ENCODE data around the gene MYO1A.
"Not testable (repeated sequence)": the region's sequence is repeated elsewhere in the genome, so short reads cannot be mapped to it uniquely, and the experiment has no call there.

Gene MYO1A

GRCh38 chr12:56983386-56983785, 66.5 kb downstream of the MYO1A start:
- H3K4me1 ChIP-seq (ENCODE audit: insufficient read depth, low read length) = peaks cover 8% of the 10 kb centered on the region
- H3K27ac ChIP-seq (ENCODE audit: low read length) = no peak overlapping the region
- no peak for TF ChIP-seq EZH2 (IDR thresholded peaks at IDR 0.05; ENCODE audit: borderline replicate concordance, low read depth, low read length, severe bottlenecking)
- no peak for TF ChIP-seq CTCF (IDR thresholded peaks at IDR 0.05; ENCODE audit: borderline replicate concordance, extremely low read depth, low read length, poor library complexity, severe bottlenecking)
- no peak overlapping the region for H2AFZ ChIP-seq (ENCODE audit: low read depth, low read length)
- no peaks in the 10 kb centered on the region for H4K20me1 ChIP-seq (ENCODE audit: insufficient read depth, low read length)
- no peaks in the 10 kb centered on the region for H3K9me3 ChIP-seq (ENCODE audit: insufficient read depth, low read length, severe bottlenecking)
- no peaks in the 10 kb centered on the region for H3K27me3 ChIP-seq (ENCODE audit: insufficient read depth, low read length, poor library complexity)
- no peak for ATAC-seq (ENCODE audit: insufficient read depth, low read depth)
- no peak overlapping the region for H3K4me3 ChIP-seq (ENCODE audit: low read depth in 1 of 2, low read length in 2 of 2)
- H3K79me2 ChIP-seq (ENCODE audit: insufficient read depth, low read length) = no peaks in the 10 kb centered on the region
- no peak for DNase-seq
- no peak overlapping the region for H3K9ac ChIP-seq (ENCODE audit: low read depth, low read length)
- H3K36me3 ChIP-seq (ENCODE audit: insufficient read depth, low read length) = no peaks in the 10 kb centered on the region
- no peak overlapping the region for H3K4me2 ChIP-seq (ENCODE audit: insufficient read depth, low read length)

- not testable (repeated sequence) for H3K27me3 ChIP-seq (ENCODE audit: insufficient read depth, low read length, poor library complexity); DNase-seq; H3K9ac ChIP-seq (ENCODE audit: low read depth, low read length)
Observed at GRCh38 chr12:56982578-56983236, 67.2 kb downstream of the MYO1A start.

GRCh38 chr12:56980941-56981530, 68.9 kb downstream of the MYO1A start:
- H3K9ac ChIP-seq (ENCODE audit: low read depth, low read length) = no peak overlapping the region
- no peak overlapping the region for H3K4me3 ChIP-seq (ENCODE audit: low read depth in 1 of 2, low read length in 2 of 2)
- H3K27ac ChIP-seq (ENCODE audit: low read length) = no peak overlapping the region
- H3K9me3 ChIP-seq (ENCODE audit: insufficient read depth, low read length, severe bottlenecking) = no peaks in the 10 kb centered on the region
- DNase-seq (no peak), ATAC-seq (ENCODE audit: insufficient read depth, low read depth) (no peak)
- no peaks in the 10 kb centered on the region for H3K4me1 ChIP-seq (ENCODE audit: insufficient read depth, low read length)
- no peak overlapping the region for H2AFZ ChIP-seq (ENCODE audit: low read depth, low read length)
- no peaks in the 10 kb centered on the region for H3K36me3 ChIP-seq (ENCODE audit: insufficient read depth, low read length)
- H3K79me2 ChIP-seq (ENCODE audit: insufficient read depth, low read length) = no peaks in the 10 kb centered on the region
- no peak for TF ChIP-seq EZH2 (IDR thresholded peaks at IDR 0.05; ENCODE audit: borderline replicate concordance, low read depth, low read length, severe bottlenecking)
- TF ChIP-seq CTCF (IDR thresholded peaks at IDR 0.05; ENCODE audit: borderline replicate concordance, extremely low read depth, low read length, poor library complexity, severe bottlenecking) = no peak
- no peak overlapping the region for H3K4me2 ChIP-seq (ENCODE audit: insufficient read depth, low read length)
- no peaks in the 10 kb centered on the region for H3K27me3 ChIP-seq (ENCODE audit: insufficient read depth, low read length, poor library complexity)
- H4K20me1 ChIP-seq (ENCODE audit: insufficient read depth, low read length) = no peaks in the 10 kb centered on the region

More at GRCh38 chr12:56982578-56983236, 67.2 kb downstream of the MYO1A start:
- H2AFZ ChIP-seq (ENCODE audit: low read depth, low read length); H3K9me3 ChIP-seq (ENCODE audit: insufficient read depth, low read length, severe bottlenecking); H3K79me2 ChIP-seq (ENCODE audit: insufficient read depth, low read length); H3K27ac ChIP-seq (ENCODE audit: low read length); H3K4me2 ChIP-seq (ENCODE audit: insufficient read depth, low read length); H3K4me3 ChIP-seq (ENCODE audit: low read depth in 1 of 2, low read length in 2 of 2); H4K20me1 ChIP-seq (ENCODE audit: insufficient read depth, low read length); H3K36me3 ChIP-seq (ENCODE audit: insufficient read depth, low read length); H3K4me1 ChIP-seq (ENCODE audit: insufficient read depth, low read length); ATAC-seq (ENCODE audit: insufficient read depth, low read depth): not testable (repeated sequence)

GRCh38 chr12:56980268-56980667, 69.7 kb downstream of the MYO1A start:
- H2AFZ ChIP-seq (ENCODE audit: low read depth, low read length) = no peak overlapping the region
- H3K79me2 ChIP-seq (ENCODE audit: insufficient read depth, low read length) = no peaks in the 10 kb centered on the region
- H3K4me3 ChIP-seq (ENCODE audit: low read depth in 1 of 2, low read length in 2 of 2) = no peak overlapping the region
- H3K4me2 ChIP-seq (ENCODE audit: insufficient read depth, low read length) = no peak overlapping the region
- no peak for DNase-seq
- no peak for TF ChIP-seq EZH2 (IDR thresholded peaks at IDR 0.05; ENCODE audit: borderline replicate concordance, low read depth, low read length, severe bottlenecking)
- TF ChIP-seq CTCF (IDR thresholded peaks at IDR 0.05; ENCODE audit: borderline replicate concordance, extremely low read depth, low read length, poor library complexity, severe bottlenecking) = no peak
- no peak overlapping the region for H3K9ac ChIP-seq (ENCODE audit: low read depth, low read length)
- H3K27ac ChIP-seq (ENCODE audit: low read length) = no peak overlapping the region
- H4K20me1 ChIP-seq (ENCODE audit: insufficient read depth, low read length) = no peaks in the 10 kb centered on the region
- H3K36me3 ChIP-seq (ENCODE audit: insufficient read depth, low read length) = no peaks in the 10 kb centered on the region
- no peaks in the 10 kb centered on the region for H3K9me3 ChIP-seq (ENCODE audit: insufficient read depth, low read length, severe bottlenecking)
- no peaks in the 10 kb centered on the region for H3K4me1 ChIP-seq (ENCODE audit: insufficient read depth, low read length)
- no peak for ATAC-seq (ENCODE audit: insufficient read depth, low read depth)
- no peaks in the 10 kb centered on the region for H3K27me3 ChIP-seq (ENCODE audit: insufficient read depth, low read length, poor library complexity)

Measured in DND-41 (cell line).